ENCODE results near the gene MNT.
"Not testable (repeated sequence)": the region's sequence is repeated elsewhere in the genome, so short reads cannot be mapped to it uniquely, and the experiment has no call there.

MNT gene, protein sequence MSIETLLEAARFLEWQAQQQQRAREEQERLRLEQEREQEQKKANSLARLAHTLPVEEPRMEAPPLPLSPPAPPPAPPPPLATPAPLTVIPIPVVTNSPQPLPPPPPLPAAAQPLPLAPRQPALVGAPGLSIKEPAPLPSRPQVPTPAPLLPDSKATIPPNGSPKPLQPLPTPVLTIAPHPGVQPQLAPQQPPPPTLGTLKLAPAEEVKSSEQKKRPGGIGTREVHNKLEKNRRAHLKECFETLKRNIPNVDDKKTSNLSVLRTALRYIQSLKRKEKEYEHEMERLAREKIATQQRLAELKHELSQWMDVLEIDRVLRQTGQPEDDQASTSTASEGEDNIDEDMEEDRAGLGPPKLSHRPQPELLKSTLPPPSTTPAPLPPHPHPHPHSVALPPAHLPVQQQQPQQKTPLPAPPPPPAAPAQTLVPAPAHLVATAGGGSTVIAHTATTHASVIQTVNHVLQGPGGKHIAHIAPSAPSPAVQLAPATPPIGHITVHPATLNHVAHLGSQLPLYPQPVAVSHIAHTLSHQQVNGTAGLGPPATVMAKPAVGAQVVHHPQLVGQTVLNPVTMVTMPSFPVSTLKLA

DNA sequence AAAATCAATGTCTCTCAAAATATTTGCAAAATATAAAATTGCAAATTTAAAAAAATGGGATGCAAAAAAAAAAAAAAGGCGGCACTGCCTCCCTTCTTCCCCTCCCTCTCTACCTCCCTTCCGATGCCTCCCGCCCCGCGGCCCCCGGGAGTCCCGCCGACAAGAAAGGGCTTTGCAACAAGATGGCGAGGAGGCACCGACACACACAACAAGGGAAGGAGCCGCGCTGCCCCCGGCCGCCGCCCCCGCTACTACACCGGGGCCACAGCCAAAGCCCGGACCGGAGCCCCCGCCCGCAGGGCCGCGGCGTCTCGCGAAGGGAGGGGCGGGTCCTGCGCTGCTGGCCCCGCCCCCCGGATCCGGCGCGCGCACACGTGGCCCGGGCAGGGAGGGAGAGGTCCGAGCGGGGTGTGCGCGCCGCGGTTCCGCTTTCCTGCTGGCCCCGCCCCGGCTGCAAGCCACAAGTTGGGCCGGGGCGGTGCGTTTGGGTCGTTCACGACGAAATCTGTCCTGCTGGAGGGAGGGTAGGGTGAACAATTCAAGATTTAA lies at the start of gene MNT:
TSS of gene MNT (minus strand) at position 184 of the 549 bp plus-strand sequence. CDS start 348 bp downstream, outside the sequence.
- DNase-seq, result peak; percentile 74

DNA sequence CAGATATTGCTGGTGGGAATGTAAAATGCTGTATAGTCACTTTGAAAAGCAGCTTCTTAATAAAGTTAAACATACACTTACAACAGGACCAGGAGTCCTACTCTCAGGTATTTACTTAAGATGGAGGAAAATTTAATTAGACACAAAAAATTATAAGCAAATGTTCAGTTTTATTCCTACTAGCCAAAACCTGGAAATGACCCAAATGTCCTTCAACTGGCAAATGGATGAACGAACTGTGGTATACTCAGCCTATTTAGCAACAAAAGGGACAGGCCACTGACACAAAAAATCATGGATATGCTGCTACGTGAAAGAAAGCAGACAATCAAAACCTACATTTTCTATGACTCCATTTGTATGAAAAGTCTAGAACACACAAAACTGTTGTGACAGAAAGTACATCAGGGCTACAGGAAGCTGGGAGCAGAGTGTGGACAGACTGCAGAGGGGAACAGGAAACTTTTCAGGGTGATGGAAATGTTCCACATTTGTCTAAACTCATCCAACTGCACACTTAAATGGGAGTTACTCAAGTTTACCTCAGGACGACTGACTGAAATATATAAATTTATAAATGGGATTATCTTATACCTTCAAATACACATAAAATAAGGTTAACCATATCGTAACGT lies 49.3 kb upstream of the MNT start:
- DNase-seq, result no peak

DNA sequence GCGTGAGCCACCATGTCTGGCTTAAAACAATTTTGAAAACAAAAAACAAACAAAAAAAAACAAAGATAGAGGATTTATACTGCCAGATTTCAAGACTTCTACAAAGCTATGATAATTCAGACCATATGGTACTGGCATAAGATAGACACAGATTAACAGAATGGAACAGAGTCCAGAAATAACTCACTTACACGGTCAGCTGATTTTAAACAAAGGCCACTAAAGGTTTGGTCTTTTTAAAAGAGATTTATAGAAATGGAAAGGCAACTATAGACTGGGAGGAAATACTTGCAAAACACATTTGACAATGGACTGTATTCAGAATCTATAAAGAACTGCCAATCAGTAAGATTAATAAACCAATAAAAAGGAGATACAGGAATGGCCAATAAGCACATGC lies 48.6 kb upstream of the MNT start:
- DNase-seq, result no peak

DNA sequence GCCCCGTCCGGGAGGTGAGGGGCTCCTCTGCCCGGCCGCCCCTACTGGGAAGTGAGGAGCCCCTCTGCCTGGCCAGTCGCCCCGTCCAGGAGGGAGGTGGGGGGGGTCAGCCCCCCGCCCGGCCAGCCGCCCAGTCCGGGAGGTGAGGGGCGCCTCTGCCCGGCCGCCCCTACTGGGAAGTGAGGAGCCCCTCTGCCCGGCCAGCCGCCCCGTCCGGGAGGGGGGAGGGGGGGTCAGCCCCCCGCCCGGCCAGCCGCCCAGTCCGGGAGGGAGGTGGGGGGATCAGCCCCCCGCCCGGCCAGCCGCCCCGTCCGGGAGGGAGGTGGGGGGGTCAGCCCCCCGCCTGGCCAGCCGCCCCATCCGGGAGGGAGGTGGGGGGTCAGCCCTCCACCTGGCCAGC lies 46.6 kb upstream of the MNT start:
- DNase-seq, result not testable (repeated sequence)

DNA sequence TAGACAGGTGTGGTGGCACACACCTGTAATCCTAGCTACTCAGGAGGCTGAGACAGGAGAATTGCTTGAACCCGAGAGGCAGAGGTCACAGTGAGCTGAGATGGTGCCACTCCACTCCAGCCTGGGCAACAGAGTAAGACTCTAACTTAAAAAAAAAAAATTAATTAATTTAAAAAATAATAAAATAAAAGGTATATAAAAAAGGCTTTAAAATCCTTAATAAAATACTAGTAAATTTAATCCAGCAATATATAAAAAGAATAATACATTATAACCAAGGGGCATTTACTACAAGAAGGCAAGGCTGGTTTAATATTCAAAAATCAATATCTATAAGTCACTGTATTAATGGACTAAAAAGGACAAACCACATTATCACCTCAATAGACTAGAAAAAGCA lies 44.8 kb upstream of the MNT start:
- DNase-seq, result no peak

DNA sequence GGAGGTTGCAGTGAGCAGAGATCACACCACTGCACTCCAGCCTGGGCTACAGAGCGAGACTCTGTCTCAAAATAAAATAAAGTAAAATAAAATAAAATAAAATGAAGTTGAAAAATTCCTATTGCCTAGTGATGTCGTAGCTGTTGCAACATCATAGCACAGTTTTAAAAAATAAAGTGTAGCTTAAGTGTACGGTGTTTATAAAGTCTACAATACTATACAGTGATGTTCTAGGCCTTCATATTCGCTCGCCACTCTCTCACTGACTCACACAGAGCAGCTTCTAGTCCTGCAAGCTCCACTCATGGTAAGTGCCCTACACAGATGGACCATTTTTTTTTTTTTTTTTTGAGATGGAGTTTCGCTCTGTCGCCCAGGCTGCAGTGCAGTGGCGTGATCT lies 43.5 kb upstream of the MNT start:
- no peak for DNase-seq

DNA sequence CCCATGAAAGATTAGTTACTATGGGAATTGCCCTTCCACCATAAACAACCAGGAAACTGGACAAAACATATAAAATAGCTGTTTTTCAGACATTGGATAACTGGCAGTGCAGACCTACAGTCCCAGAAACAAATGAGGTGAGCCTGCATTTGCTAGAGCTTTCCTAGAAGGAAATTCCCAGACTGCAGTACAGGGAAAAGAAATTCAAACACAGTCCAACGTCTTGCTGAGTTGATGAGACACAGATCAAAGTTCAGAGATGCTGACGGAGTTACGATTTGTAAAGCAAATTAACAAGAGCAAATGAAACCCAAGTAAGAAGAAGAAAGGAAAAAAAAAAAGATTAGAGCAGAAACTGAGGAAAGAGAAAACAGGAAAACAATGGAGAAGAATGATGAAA lies 41.3 kb upstream of the MNT start:
- no peak for DNase-seq

DNA sequence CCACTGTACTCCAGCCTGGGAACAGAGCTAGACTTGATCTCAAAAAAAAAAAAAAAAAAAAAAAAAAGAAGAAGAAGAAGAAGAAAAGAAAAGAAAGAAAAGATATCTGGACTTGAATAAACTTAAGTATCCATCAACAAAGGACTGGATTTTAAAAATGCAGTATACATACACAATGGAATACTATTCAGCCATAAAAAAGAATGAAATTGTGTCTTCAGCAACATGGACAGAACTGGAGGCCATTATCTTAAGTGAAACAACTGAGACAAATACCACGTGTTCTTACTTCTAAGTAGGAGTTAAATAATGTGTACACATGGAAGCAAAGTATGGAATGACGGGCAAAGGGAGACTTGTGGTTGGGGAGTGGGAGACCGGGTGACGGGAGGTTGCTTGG lies 40.1 kb upstream of the MNT start:
- DNase-seq, result no peak

DNA sequence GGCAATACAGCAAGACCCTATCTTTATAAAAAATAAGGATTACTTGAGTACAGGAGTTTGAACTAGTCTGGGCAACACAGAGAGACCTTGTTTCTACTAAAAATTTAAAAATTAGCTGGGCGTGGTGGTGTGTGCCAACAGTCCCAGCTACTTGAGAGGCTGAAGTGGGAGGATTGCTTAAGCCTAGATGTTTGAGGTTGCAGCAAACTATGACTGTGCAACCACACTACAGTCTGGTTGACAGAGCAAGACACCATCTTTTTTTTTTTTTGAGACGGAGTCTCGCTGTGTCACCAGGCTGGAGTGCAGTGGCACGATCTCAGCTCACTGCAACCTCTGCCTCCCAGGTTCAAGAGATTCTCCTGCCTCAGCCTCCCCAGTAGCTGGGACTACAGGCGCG lies 39.1 kb upstream of the MNT start:
- not testable (repeated sequence) for DNase-seq

DNA sequence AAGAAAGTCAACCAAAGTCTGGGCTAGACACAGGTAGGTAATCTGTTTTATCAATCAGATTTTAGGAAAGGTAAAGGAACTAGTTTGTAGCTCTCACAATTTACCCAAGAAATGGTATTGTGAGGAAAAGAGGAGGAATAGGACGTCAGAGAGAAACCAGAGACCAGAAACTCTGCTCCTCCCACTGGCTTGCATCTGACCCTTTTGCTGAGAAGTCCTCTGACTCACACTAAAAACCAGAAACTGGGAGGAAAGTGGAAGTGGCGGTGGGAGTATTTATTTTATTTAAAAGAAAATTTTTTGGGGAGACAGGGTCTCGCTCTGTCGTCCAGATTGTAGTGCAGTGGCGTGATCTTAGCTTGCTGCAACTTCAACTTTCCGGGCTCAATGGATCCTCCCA lies 38.0 kb upstream of the MNT start:
- DNase-seq, result no peak

DNA sequence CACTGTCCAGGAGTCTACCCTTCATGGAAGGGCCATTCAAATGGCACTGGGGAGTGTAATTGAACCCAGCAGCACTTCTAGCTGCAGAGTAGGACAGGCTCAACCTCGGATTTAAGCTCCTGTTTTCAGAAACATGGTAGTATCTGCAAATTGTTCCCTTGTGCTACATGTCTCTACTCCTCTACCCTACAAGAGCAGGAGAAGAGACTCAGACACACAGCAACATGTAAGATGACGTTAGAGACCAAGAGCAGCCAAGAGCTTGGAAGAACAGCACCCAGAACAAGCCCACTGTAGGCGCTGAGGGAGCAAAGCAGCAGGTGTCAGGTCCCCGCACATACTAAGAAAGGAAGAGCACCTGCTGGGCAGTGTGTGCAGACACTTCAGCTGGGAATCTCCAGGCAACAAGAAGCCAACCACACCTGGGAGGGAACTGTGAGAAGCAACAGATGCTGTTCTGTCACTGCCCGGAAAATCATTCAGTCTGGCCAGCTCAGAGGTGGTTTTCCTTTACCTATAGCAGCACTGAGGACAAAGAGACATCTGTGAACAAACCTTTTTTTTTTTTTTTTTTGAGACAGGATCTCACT lies 35.6 kb upstream of the MNT start:
- DNase-seq, result peak; percentile 66

DNA sequence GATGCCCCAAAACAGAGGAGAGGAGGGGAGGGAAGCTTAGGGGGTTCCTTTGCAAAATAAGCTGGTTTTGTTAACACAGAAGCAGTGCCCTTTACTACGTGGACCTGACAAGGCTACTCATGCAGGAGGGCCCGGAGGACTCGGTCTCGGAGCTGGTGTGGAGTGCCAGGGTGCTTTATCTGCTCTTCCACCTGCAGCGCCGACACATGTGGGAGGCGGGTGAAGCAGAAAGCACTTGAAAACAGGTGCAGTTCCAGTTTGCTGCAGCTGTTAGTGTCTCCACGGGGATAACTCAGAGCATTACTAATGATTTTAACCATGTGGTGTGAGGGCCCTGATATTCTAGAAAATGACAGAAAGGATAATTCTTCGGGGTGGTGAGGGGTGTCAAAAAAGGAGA lies 35.0 kb upstream of the MNT start:
- peak; percentile 81 for DNase-seq

DNA sequence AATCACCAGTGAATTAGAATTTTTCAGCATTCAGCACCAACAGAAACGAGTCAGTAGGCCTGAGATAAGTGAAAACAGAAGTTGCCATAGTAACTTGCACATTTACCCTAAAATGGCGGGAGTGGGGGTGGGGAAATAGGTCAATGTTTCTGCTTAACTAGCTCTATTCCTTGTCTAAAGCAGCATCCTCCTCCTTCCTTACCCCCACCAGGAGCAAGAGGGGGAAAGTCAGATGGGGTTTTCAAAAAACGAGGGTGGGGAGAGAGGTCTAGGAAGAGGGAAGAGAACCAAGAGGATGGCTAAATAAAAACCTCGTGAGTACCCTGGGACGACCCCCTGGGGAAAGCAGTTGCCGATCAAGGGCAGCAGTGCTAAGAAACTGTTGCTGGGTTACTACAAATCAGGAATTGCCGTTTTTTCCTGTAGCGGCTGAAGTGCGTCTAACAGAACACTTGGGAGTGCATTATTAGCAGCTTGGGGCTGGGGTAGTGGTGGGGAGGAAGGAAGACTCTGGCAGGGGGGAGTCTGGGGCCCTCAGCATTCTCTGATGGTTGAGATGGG lies 34.4 kb upstream of the MNT start:
- DNase-seq, result peak; percentile 42

DNA sequence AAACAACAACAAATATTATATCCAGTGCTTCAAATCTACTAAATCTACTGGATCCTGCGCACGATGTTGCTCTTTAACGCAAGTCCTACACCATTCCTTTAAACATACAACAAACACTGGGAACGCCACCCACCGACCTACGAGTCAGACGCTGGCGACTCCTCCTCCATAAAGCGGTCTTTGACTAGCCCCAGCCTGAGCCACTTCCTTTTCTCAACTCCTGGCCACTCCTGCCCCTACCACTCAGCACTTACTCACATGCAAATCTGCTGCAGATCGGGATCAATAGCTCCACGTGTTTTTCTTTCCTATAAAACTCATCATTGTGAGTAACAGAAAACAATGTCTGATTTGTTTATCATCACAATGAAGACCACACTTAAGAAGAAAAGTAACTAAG lies 32.8 kb upstream of the MNT start:
- DNase-seq, result no peak

DNA sequence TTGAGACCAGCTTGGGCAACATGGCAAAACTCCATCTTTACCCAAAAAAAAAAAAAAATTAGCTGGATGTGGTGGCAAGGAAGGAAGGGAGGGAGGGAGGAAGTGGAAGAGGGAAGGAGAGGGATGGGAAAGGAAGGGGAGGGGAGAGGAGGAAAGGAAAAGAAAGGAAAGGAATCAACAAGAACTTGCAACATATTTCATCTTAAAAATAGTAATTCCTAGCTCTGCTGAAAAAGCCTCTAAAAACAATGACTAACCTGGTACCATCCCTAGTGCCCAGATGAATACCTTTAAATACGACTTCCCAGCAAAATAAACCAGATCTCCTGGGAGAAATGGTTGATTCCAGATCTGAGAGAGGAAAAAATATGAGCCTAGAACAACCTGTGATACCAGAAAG lies 27.1 kb upstream of the MNT start:
- no peak for DNase-seq

DNA sequence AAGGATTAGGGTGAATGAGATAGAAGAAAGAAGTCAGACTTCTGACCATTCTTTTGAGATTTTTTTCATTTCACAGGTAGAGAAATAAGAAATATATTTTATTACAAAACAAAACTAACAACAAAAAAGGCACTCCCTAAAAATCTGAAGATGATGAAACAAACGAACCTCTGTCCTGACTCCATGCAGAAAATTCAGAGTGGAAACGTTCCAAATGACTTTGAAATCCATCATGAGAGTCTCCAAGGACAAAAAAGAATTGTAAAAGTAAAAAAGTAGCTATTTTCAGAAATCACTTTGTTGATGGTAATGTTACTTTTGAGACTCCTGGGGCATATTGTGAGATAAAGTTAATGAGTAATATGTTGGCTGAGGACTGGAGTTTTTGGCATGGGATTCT lies 26.4 kb upstream of the MNT start:
- DNase-seq, result no peak

DNA sequence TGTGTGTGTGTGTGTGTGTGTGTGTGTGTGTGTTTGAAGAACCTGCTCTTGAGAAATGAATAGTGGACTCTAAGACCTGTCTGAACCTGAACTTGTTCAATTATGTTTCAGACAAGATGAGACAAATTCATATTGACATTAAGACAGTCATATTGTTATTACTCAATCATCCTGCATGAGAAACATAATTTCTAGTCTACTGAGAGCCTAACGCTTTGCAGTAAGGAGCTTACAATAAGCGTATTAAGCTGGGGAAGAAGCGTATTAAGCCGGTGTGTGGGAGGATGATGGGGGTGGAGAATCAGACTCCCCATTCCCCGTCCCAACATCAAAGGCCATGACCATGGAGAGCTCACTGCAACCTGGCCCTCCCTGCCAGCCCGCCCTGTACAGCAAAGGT lies 22.4 kb upstream of the MNT start:
- peak; percentile 38 for DNase-seq

DNA sequence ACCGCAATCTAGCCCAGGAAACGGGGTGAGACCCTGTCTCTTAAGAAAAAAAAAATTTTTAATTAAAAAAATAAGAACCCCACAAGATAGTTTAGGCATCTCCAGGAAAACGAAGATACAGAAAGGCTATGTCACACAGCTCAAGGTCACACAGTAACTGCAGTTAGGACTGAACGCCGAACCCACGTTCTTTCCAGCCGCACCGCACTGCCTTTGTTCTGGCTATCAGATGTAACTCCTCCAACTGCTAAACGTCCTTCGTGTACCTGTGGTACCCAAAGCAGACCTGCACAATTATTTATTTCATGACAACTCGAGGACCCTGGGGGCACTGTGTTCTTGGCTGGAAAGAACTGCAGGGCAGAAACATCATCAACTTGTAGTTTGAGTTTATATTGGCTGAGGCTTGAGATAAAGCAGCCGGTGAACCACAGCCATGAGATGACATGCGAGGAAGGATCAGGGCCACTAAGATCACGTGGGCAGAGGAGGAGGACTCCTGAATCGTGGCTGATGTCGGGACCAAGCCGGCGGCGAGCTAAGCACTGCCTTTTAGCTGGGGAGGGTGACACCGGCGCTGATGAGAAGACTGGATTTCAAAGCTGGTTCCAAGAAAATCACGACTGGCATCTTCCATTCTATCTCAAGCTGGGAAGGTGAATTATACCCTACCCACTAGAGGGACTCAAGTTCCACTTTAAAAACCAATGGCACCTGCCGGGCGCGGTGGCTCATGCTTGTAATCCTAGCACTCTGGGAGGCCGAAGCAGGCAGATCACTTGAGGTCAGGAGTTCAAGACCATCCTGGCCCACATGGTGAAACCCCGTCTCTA lies 20.7 kb upstream of the MNT start:
- peak; percentile 6 for DNase-seq

DNA sequence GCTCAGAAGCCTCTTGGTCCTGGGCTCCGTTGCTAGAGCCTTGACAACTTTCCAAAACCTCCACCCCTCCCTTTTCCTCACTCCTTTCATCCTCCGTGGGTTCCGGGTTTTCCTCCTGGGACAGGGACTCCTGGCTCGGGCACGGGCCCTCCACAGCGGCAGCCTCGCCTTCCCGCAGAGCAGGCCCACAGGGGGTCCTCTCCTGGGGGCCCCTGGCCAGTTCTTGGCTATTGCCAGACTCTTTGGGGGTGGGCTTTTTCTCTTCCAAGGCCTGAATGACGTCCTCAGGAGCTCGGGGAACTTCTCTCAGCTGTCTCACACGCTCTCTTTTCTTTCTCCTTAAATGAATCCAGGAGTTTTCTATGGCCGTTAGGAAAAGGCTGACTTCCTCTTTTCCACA lies 19.3 kb upstream of the MNT start:
- no peak for DNase-seq

DNA sequence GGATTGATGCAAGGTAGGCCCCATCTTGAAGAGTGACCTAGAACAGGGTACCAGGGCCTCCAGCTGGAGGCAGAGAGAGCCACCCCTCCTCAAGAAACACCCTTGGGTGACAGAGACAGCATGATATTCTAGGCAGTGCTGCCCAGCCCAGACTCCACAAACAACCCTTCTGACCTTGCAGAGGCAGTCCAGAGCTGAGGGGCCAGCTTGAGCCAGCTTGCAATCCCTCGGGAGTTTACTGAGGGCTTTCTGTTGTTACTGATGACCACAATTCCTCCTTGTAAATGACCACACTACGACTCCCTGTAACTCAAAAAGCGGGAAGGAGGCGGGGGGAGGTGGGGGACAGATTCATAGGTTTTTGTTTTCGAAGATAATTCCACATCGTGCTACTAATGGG lies 18.6 kb upstream of the MNT start:
- DNase-seq, result no peak

DNA sequence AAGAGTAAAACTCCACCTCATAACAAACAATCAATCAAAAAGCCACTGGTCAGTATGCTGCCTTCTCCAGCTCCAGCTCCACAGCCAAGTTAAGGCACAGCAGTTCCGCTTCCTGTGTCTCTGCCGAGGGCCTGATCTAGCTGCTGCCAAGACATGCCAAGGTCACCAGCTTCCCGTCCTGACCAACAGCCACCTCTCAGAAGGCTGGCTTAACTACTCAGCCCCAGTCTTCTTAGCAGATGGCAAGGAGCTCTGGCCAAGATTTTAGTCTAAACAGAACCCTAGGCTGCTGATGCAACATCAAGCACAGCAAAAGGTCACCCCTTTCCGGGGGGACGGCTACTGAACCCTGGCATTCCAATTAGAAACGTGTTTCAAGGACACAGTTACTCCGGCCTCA lies 17.7 kb upstream of the MNT start:
- DNase-seq, result no peak

DNA sequence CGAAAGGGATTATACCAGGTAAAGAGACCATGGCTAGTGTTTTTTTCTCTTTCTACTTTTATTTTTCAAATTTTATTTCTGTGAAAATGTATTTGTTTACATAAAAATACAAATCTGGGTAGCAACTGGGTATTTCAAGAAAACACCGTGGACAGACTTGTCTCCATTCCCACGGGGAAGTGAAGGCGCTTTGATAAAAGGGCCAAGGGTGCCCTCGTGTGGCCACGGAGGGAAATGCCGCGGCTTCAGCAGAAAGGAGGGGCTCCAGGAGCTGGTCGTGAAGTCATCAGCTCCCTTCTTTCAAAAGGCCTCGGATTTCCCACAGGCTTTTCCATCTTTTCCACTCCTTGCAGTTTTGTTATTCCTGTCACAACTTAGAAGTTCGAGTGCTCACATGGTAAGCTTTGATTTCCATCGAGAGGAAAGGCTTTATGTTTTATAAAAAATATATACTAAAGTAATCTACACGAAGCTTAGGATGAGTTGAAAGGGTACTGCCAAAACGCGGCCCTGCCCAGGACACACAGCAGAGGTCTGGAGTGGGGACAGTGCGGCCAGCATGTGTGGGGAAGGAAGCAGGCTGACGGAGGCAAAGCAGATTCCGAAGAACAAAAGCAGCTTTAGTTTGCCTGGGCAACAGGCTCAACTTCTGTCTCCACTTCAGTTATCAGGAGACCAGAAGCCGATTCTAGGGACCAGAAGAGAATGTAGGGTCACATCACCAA lies 15.3 kb upstream of the MNT start:
- peak; percentile 23 for DNase-seq
